Caco-2 (cell line): ENCODE measurements around the gene CST8. TPM values are rescaled to one million over a fixed set of nuclear protein-coding genes. Genes with fewer than 3 reads are reported as not detected.

ENCODE experiments used
- BruUV-seq: library from RNA; stranded (reverse); fragments of 400-500 nt; replicated peaks from 2 replicates; lab custom pipeline; 2021; lab: Mats Ljungman, UMichigan
- CTCF ChIA-PET: fragments of 300-600 bp; sonication (Branson Sonifier 250); formaldehyde crosslinking; loops from one replicate; lab custom pipeline; 2022; ENCODE audit warnings: antibody characterized with exemption; lab: Charles Lee
- POLR2A ChIA-PET: fragments of 300-600 bp; sonication (Branson Sonifier 250); formaldehyde crosslinking; loops from one replicate; lab custom pipeline; 2022; ENCODE audit warnings: antibody characterized with exemption; lab: Charles Lee
- DNase-seq, 2 experiments: peaks; one replicate each; pipeline versions ENCODE4 v3.0.0 to v3.0.0-alpha.2; 2020 to 2022
- H3K27me3 ChIP-seq: replicated peaks from 2 replicates; pipeline ENCODE4 v1.6.0; 2011; ENCODE audit warnings: low read length; ENCODE audit not compliant: control insufficient read depth, insufficient read depth
- H3K36me3 ChIP-seq: 2 replicates; pipeline ENCODE4 v1.5.1; 2011; ENCODE audit warnings: low read length; ENCODE audit not compliant: control insufficient read depth, insufficient read depth
- H3K4me1 ChIP-seq: fragments of 250-450 bp; sonication (Bioruptor Pico); 2 replicates; pipeline ENCODE4 v1.5.1; 2020; ENCODE audit warnings: mild to moderate bottlenecking
- H3K4me3 ChIP-seq: 2 replicates; pipeline ENCODE4 v1.5.1; 2011; ENCODE audit warnings: low read depth, mild to moderate bottlenecking, control low read depth, low read length
- H3K9me3 ChIP-seq: fragments of 250-450 bp; sonication (Bioruptor Pico); 2 replicates; pipeline ENCODE4 v1.5.1; 2020; ENCODE audit warnings: mild to moderate bottlenecking, moderate library complexity
- H3K27ac Mint-ChIP-seq: one replicate; pipeline ENCODE4 v1.8.0; 2022; ENCODE audit warnings: mixed read lengths; ENCODE audit not compliant: unreplicated experiment
- H3K27me3 Mint-ChIP-seq: one replicate; pipeline ENCODE4 v1.8.0; 2022; ENCODE audit warnings: mixed read lengths; ENCODE audit not compliant: insufficient read depth, unreplicated experiment
- H3K36me3 Mint-ChIP-seq: one replicate; pipeline ENCODE4 v1.8.0; 2022; ENCODE audit warnings: mild to moderate bottlenecking, mixed read lengths; ENCODE audit not compliant: insufficient read depth, unreplicated experiment
- H3K4me1 Mint-ChIP-seq: one replicate; pipeline ENCODE4 v1.8.0; 2022; ENCODE audit warnings: low read depth, mixed read lengths; ENCODE audit not compliant: unreplicated experiment
- H3K4me3 Mint-ChIP-seq: one replicate; pipeline ENCODE4 v1.8.0; 2022; ENCODE audit warnings: mild to moderate bottlenecking, moderate library complexity, mixed read lengths; ENCODE audit not compliant: unreplicated experiment
- H3K9me3 Mint-ChIP-seq: one replicate; pipeline ENCODE4 v1.8.0; 2022; ENCODE audit warnings: mixed read lengths; ENCODE audit not compliant: unreplicated experiment
- CTCF ChIP-seq, 2 experiments: fragments of 200-600 bp in 1 of 2; IDR thresholded peaks; 1 replicate in 1 of 2; 2 replicates in 1 of 2; pipeline versions ENCODE4 v1.5.1 to v1.8.0; 2011 to 2022; ENCODE audit warnings: antibody characterized with exemption in 1 of 2, control low read depth in 1 of 2, inconsistent platforms in 1 of 2, low read depth in 1 of 2, low read length in 1 of 2, mild to moderate bottlenecking in 1 of 2, moderate library complexity in 1 of 2; ENCODE audit not compliant: insufficient read depth in 1 of 2, severe bottlenecking in 1 of 2, unreplicated experiment in 1 of 2
- intact Hi-C: fragments of 100-400 bp; cut with micrococcal nuclease; formaldehyde crosslinking; loops from one replicate; pipeline ENCODE4 v1.10.0; 2022; ENCODE audit not compliant: unreplicated experiment
- total RNA-seq: library from RNA; stranded (reverse); gene quantifications from 2 replicates; pipeline ENCODE4 v1.2.3, GENCODE V29; 2022

The CST8 gene
- total RNA-seq, 1 experiment from 2014 or later = not detected

- Histone ChIP-seq H3K27me3 (no peaks in the 10 kb centered on the region), H3K36me3 (no peaks in the 10 kb centered on the region), H3K4me3 (no peak overlapping the region), H3K9me3 (peaks cover 4% of the 10 kb centered on the region; the same call in 1 of the 2 replicates), H3K4me1 (no peaks in the 10 kb centered on the region)
- Mint-ChIP-seq H3K36me3 (no peaks in the 10 kb centered on the region), H3K27me3 (peaks cover 6% of the 10 kb centered on the region), H3K4me1 (no peaks in the 10 kb centered on the region), H3K9me3 (no peaks in the 10 kb centered on the region), H3K27ac (no peak overlapping the region), H3K4me3 (no peak overlapping the region)
- POLR2A ChIA-PET = no interaction called here
- no TSS peak for BruUV-seq
- TF ChIP-seq CTCF (IDR thresholded peaks at IDR 0.05; ENCODE audit: insufficient read depth in 1 of 2, low read depth in 1 of 2, low read length in 1 of 2, severe bottlenecking in 1 of 2, unreplicated experiment in 1 of 2) = no peak
- intact Hi-C loops = no loop called here
- CTCF ChIA-PET = no interaction called here
- no peak for DNase-seq
Observed at GRCh38 chr20:23513164-23513563, 22.2 kb downstream of the CST8 start.

- no peaks in the 10 kb centered on the region for H3K36me3 Mint-ChIP-seq
- no peak for TF ChIP-seq CTCF (IDR thresholded peaks at IDR 0.05; ENCODE audit: insufficient read depth in 1 of 2, low read depth in 1 of 2, low read length in 1 of 2, severe bottlenecking in 1 of 2, unreplicated experiment in 1 of 2)
- BruUV-seq = no TSS peak
- Histone ChIP-seq H3K36me3 (no peaks in the 10 kb centered on the region), H3K27me3 (no peaks in the 10 kb centered on the region), H3K9me3 (peaks cover 4% of the 10 kb centered on the region; the same call in 1 of the 2 replicates), H3K4me1 (no peaks in the 10 kb centered on the region), H3K4me3 (no peak overlapping the region)
- H3K27me3 Mint-ChIP-seq = peaks cover 6% of the 10 kb centered on the region
- ChIA-PET CTCF (no interaction called here), POLR2A (no interaction called here)
- H3K27ac Mint-ChIP-seq = no peak overlapping the region
- H3K9me3 Mint-ChIP-seq = no peaks in the 10 kb centered on the region
- DNase-seq = no peak
- H3K4me3 Mint-ChIP-seq = no peak overlapping the region
- no peaks in the 10 kb centered on the region for H3K4me1 Mint-ChIP-seq
- intact Hi-C loops = no loop called here
Observed at GRCh38 chr20:23514848-23515247, 23.9 kb downstream of the CST8 start.

- Histone ChIP-seq H3K4me3 (no peak overlapping the region), H3K9me3 (peaks cover 4% of the 10 kb centered on the region; the same call in 1 of the 2 replicates), H3K27me3 (no peaks in the 10 kb centered on the region), H3K36me3 (no peaks in the 10 kb centered on the region), H3K4me1 (no peaks in the 10 kb centered on the region)
- POLR2A ChIA-PET = no interaction called here
- intact Hi-C loops = no loop called here
- no peak overlapping the region for H3K27ac Mint-ChIP-seq
- H3K4me3 Mint-ChIP-seq = no peak overlapping the region
- TF ChIP-seq CTCF (IDR thresholded peaks at IDR 0.05; ENCODE audit: insufficient read depth in 1 of 2, low read depth in 1 of 2, low read length in 1 of 2, severe bottlenecking in 1 of 2, unreplicated experiment in 1 of 2) = no peak
- no peak for DNase-seq
- no peaks in the 10 kb centered on the region for H3K9me3 Mint-ChIP-seq
- BruUV-seq = no TSS peak
- H3K36me3 Mint-ChIP-seq = no peaks in the 10 kb centered on the region
- CTCF ChIA-PET = no interaction called here
- H3K27me3 Mint-ChIP-seq = peaks cover 6% of the 10 kb centered on the region
- no peaks in the 10 kb centered on the region for H3K4me1 Mint-ChIP-seq
Observed at GRCh38 chr20:23515250-23515939, 24.5 kb downstream of the CST8 start.
